Testis (tissue), 2 donors: ENCODE data around the gene TPCN1.

Experiments
- CTCF ChIP-seq, 3 experiments: fragments of 450-650 bp in 2 of 3; fragments of 200-600 bp in 1 of 3; sonication (generic) in 1 of 3; IDR thresholded peaks; one replicate each; pipeline ENCODE4 v1.5.1; 2016 to 2019; ENCODE audit warnings: antibody characterized with exemption in 3 of 3, mild to moderate bottlenecking in 2 of 3, moderate library complexity in 1 of 3
- POLR2A ChIP-seq: fragments of 450-650 bp; IDR thresholded peaks from one replicate; pipeline ENCODE4 v1.6.1; 2017; ENCODE audit warnings: antibody characterized with exemption, mild to moderate bottlenecking, moderate library complexity

GRCh38 chr12:113266106-113266895 lies 45.0 kb downstream of the TPCN1 start:
- TF ChIP-seq CTCF (IDR thresholded peaks at IDR 0.05), result no peak
- no peak for TF ChIP-seq POLR2A
